ENCODE measurements around the gene TEKT3.

The TEKT3 gene

GRCh38 chr17:15334266-15334665, 7.1 kb downstream of the TEKT3 start:
- peaks cover 38% of the 10 kb centered on the region for H3K27me3 Mint-ChIP-seq
- peaks cover 13% of the 10 kb centered on the region for H3K9me3 Mint-ChIP-seq
- H3K4me3 Mint-ChIP-seq = no peak overlapping the region
- no peak overlapping the region for H3K27ac Mint-ChIP-seq
- H3K36me3 Mint-ChIP-seq (ENCODE audit: low read depth) = no peaks in the 10 kb centered on the region
- no peaks in the 10 kb centered on the region for H3K4me1 Mint-ChIP-seq (ENCODE audit: low read depth)

GRCh38 chr17:15332338-15332737, 9.1 kb downstream of the TEKT3 start:
- Mint-ChIP-seq H3K4me3 (no peak overlapping the region), H3K36me3 (ENCODE audit: low read depth) (no peaks in the 10 kb centered on the region), H3K4me1 (ENCODE audit: low read depth) (no peaks in the 10 kb centered on the region), H3K9me3 (peaks cover 9% of the 10 kb centered on the region), H3K27me3 (peaks cover 31% of the 10 kb centered on the region), H3K27ac (no peak overlapping the region)

DNA sequence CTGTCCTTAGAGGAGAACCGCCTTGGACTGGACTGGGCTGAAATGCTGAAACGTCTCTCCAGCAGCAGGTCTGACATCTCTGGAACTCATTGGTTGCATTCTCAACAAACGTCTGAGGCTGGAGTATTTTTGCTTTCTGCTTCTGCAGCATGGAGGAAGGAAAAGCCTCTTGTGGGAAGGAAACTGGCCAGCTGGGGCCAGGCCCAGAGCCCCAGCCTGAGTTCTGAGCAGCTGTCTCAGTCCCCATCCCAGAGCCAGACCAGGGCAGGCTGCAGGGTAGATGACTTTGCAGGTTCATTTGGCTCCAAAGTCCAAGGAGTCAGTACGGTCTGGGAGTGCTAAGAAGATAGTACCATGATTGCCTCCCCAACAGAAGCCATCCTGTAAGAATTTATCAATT, 18.3 kb downstream of the TEKT3 start:
- Mint-ChIP-seq H3K4me3 (no peak overlapping the region), H3K27ac (no peak overlapping the region), H3K9me3 (no peaks in the 10 kb centered on the region), H3K27me3 (peaks cover 30% of the 10 kb centered on the region), H3K36me3 (ENCODE audit: low read depth) (no peaks in the 10 kb centered on the region), H3K4me1 (ENCODE audit: low read depth) (no peaks in the 10 kb centered on the region)

- Mint-ChIP-seq H3K4me1 (ENCODE audit: low read depth) (no peaks in the 10 kb centered on the region), H3K9me3 (no peaks in the 10 kb centered on the region), H3K36me3 (ENCODE audit: low read depth) (no peaks in the 10 kb centered on the region), H3K27ac (no peak overlapping the region), H3K4me3 (no peak overlapping the region), H3K27me3 (peaks cover 28% of the 10 kb centered on the region)
These were observed 19.7 kb downstream of the TEKT3 start for GRCh38 chr17:15321556-15322251.

DNA sequence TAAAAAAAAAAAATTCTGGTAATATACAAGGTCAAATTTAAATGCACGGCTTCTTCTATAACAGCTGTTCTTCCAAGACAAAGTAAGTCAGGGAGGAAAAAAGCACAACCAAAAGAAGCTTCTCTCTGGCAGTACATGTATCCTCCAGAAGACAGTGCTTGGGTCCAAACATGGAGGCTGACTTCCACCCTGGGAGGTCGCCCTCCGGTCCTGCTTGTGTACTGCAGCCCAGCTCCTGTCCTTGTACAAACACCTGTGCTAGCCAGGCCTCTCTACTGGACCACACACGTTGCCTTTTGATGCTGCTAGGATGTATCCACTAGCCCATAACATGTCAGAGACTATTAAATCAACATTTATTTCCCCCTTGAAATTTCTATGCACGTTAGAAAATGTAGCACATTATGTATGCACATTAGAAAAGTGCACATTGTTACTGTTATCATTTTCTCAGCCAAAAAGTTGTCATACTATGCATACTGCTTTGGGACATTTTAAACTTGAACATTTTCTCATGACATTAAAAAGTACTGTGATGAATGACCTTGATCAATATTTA, 21.9 kb downstream of the TEKT3 start:
- Mint-ChIP-seq H3K4me1 (ENCODE audit: low read depth) (no peaks in the 10 kb centered on the region), H3K27me3 (peaks cover 12% of the 10 kb centered on the region), H3K27ac (no peak overlapping the region), H3K4me3 (no peak overlapping the region), H3K9me3 (no peaks in the 10 kb centered on the region), H3K36me3 (ENCODE audit: low read depth) (no peaks in the 10 kb centered on the region)

- no peaks in the 10 kb centered on the region for H3K9me3 Mint-ChIP-seq
- peaks cover 6% of the 10 kb centered on the region for H3K27me3 Mint-ChIP-seq
- H3K4me1 Mint-ChIP-seq (ENCODE audit: low read depth) = no peaks in the 10 kb centered on the region
- H3K36me3 Mint-ChIP-seq (ENCODE audit: low read depth) = no peaks in the 10 kb centered on the region
- H3K4me3 Mint-ChIP-seq = no peak overlapping the region
- H3K27ac Mint-ChIP-seq = no peak overlapping the region
These were observed 29.4 kb downstream of the TEKT3 start for GRCh38 chr17:15311996-15312395.

GRCh38 chr17:15309793-15310192, 31.6 kb downstream of the TEKT3 start:
- Mint-ChIP-seq H3K27me3 (peaks cover 6% of the 10 kb centered on the region), H3K36me3 (ENCODE audit: low read depth) (no peaks in the 10 kb centered on the region), H3K9me3 (no peaks in the 10 kb centered on the region), H3K27ac (no peak overlapping the region), H3K4me1 (ENCODE audit: low read depth) (no peaks in the 10 kb centered on the region), H3K4me3 (no peak overlapping the region)

GRCh38 chr17:15309236-15309635, 32.2 kb downstream of the TEKT3 start:
- Mint-ChIP-seq H3K27ac (no peak overlapping the region), H3K4me3 (no peak overlapping the region), H3K36me3 (ENCODE audit: low read depth) (no peaks in the 10 kb centered on the region), H3K9me3 (no peaks in the 10 kb centered on the region), H3K27me3 (peaks cover 2% of the 10 kb centered on the region), H3K4me1 (ENCODE audit: low read depth) (no peaks in the 10 kb centered on the region)

DNA sequence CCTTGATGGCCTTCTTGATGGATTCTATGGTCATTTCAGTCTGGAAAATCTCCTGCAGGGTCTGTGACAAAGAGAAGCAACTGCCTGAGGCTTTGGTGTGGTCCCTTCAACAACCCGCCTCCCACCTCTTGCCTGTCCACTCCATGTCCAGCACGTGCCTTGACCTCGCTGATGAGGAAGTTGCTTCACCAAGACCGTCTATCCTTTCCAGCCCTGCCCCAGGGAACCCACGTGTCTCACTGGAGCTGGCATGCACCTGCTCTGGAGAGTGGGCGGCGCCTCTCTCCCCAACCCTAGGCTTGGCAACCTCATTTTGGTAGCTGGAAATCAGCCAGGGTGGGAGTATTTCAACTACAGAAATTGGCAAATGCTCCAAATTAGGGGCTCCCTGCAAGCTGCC, 32.6 kb downstream of the TEKT3 start:
- no peaks in the 10 kb centered on the region for H3K9me3 Mint-ChIP-seq
- H3K27me3 Mint-ChIP-seq = peaks cover 2% of the 10 kb centered on the region
- no peak overlapping the region for H3K27ac Mint-ChIP-seq
- H3K4me1 Mint-ChIP-seq (ENCODE audit: low read depth) = no peaks in the 10 kb centered on the region
- H3K4me3 Mint-ChIP-seq = no peak overlapping the region
- no peaks in the 10 kb centered on the region for H3K36me3 Mint-ChIP-seq (ENCODE audit: low read depth)

DNA sequence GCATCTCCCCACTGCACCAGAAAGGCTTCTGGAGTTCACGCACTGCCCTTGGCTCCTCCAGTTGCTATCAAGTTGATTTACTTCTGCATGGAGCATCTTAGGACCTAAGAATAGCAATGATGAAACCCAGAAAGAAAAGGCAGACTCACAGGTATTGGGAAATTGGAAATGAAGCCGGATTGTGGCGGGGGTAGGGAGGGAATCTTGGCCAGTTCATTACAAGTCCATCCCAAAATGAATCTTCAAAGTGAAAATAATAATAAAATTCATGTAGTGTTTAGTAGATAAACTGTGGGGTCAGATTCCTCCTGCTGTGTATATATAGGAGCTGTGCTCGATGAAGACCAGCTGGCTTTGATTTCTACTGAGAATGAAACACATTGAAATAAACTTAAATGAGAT, 33.7 kb downstream of the TEKT3 start:
- no peak overlapping the region for H3K27ac Mint-ChIP-seq
- no peaks in the 10 kb centered on the region for H3K4me1 Mint-ChIP-seq (ENCODE audit: low read depth)
- H3K27me3 Mint-ChIP-seq = peaks cover 6% of the 10 kb centered on the region
- no peaks in the 10 kb centered on the region for H3K36me3 Mint-ChIP-seq (ENCODE audit: low read depth)
- H3K9me3 Mint-ChIP-seq = no peaks in the 10 kb centered on the region
- H3K4me3 Mint-ChIP-seq = no peak overlapping the region

GRCh38 chr17:15303851-15304250, 37.5 kb downstream of the TEKT3 start:
- H3K4me3 Mint-ChIP-seq = no peak overlapping the region
- no peak overlapping the region for H3K27ac Mint-ChIP-seq
- no peaks in the 10 kb centered on the region for H3K36me3 Mint-ChIP-seq (ENCODE audit: low read depth)
- peaks cover 15% of the 10 kb centered on the region for H3K27me3 Mint-ChIP-seq
- H3K4me1 Mint-ChIP-seq (ENCODE audit: low read depth) = no peaks in the 10 kb centered on the region
- no peaks in the 10 kb centered on the region for H3K9me3 Mint-ChIP-seq

- no peaks in the 10 kb centered on the region for H3K36me3 Mint-ChIP-seq (ENCODE audit: low read depth)
- H3K9me3 Mint-ChIP-seq = no peaks in the 10 kb centered on the region
- peaks cover 15% of the 10 kb centered on the region for H3K27me3 Mint-ChIP-seq
- H3K27ac Mint-ChIP-seq = no peak overlapping the region
- no peaks in the 10 kb centered on the region for H3K4me1 Mint-ChIP-seq (ENCODE audit: low read depth)
- H3K4me3 Mint-ChIP-seq = no peak overlapping the region
These were observed 38.1 kb downstream of the TEKT3 start for GRCh38 chr17:15303268-15303667.

DNA sequence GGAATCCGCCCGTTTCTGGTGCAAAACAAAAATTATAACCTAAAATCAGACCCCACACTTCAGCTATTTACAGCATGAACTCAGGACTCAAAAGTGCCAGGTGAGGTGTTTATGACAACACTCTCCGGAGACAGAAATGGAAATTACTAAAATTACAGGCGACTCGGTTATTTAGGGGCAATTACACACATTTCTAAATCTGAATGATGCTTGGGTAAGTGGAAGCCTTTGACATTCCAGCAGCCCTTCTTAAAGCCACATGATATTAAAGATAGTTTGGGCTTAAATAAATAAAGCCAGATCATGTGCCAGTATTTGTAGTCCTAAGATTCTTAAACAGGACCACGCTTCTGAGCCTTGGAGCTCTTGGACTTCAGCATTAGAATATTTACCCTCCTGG, 39.6 kb downstream of the TEKT3 start:
- Mint-ChIP-seq H3K36me3 (ENCODE audit: low read depth) (no peaks in the 10 kb centered on the region), H3K27ac (no peak overlapping the region), H3K9me3 (no peaks in the 10 kb centered on the region), H3K27me3 (peaks cover 15% of the 10 kb centered on the region), H3K4me3 (no peak overlapping the region), H3K4me1 (ENCODE audit: low read depth) (no peaks in the 10 kb centered on the region)

GRCh38 chr17:15298176-15298575, 43.2 kb downstream of the TEKT3 start:
- H3K36me3 Mint-ChIP-seq (ENCODE audit: low read depth) = no peaks in the 10 kb centered on the region
- no peak overlapping the region for H3K4me3 Mint-ChIP-seq

DNA sequence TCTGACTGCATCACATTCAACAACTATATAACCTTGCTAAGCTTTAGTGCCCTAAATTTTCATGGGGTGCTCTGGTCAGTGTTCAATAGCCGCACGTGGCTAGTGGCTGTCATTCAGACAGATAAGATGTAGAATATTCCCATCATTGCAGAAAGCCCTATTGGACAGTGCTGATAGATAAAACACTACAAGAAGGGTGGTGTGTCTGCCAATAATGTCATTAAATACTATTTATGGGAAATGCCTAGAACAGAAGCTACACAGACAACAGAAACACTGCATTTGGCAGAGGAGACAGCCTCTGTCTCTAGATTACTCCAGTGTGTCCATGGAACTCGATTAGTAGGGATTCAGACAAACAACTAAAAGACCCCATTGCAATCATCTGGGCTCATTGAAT, 47.8 kb downstream of the TEKT3 start:
- Mint-ChIP-seq H3K4me3 (no peak overlapping the region), H3K9me3 (no peaks in the 10 kb centered on the region), H3K27ac (no peak overlapping the region), H3K4me1 (ENCODE audit: low read depth) (no peaks in the 10 kb centered on the region), H3K36me3 (ENCODE audit: low read depth) (no peaks in the 10 kb centered on the region), H3K27me3 (peaks cover 32% of the 10 kb centered on the region)

More at GRCh38 chr17:15298176-15298575, 43.2 kb downstream of the TEKT3 start:
- H3K27ac Mint-ChIP-seq = no peak overlapping the region
- H3K27me3 Mint-ChIP-seq = peaks cover 16% of the 10 kb centered on the region
- H3K4me1 Mint-ChIP-seq (ENCODE audit: low read depth) = no peaks in the 10 kb centered on the region
- H3K9me3 Mint-ChIP-seq = no peaks in the 10 kb centered on the region

Measured in stimulated activated naive CD8-positive, alpha-beta T cell treated with anti-CD3 and anti-CD28 coated beads, Interleukin-15, Interleukin-2, amounts not matched to agents 100 ng/mL and 50 ng/mL, for 24 hours (primary cell).